Fibroblast of upper back skin (primary cell): Measurements from ENCODE around the gene MRPL34.
"Not testable (repeated sequence)": the region's sequence is repeated elsewhere in the genome, so short reads cannot be mapped to it uniquely, and the experiment has no call there.

Experiments used
- DNase-seq: peaks from one replicate; pipeline ENCODE4 v3.0.0-alpha.2; 2013

The MRPL34 gene

GRCh38 chr19:17286263-17286662, 19.4 kb upstream of the MRPL34 start:
- DNase-seq, result no peak

- DNase-seq, result no peak
These were observed 18.9 kb upstream of the MRPL34 start for GRCh38 chr19:17286752-17287151.

GRCh38 chr19:17289489-17289888, 16.2 kb upstream of the MRPL34 start:
- DNase-seq, result peak; percentile 78

GRCh38 chr19:17292301-17293074, 13.2 kb upstream of the MRPL34 start:
- DNase-seq, result peak; percentile 87

- DNase-seq, result no peak
These were observed 12.1 kb upstream of the MRPL34 start for GRCh38 chr19:17293605-17294004.

- no peak for DNase-seq
These were observed 11.4 kb upstream of the MRPL34 start for GRCh38 chr19:17294051-17294891.

GRCh38 chr19:17295551-17295950, 10.1 kb upstream of the MRPL34 start:
- DNase-seq, result not testable (repeated sequence)

GRCh38 chr19:17296273-17296672, 9.4 kb upstream of the MRPL34 start:
- no peak for DNase-seq

GRCh38 chr19:17296976-17297375, 8.7 kb upstream of the MRPL34 start:
- DNase-seq, result no peak

- DNase-seq, result no peak
These were observed 4.6 kb upstream of the MRPL34 start for GRCh38 chr19:17300992-17301619.

GRCh38 chr19:17302391-17303166, 3.1 kb upstream of the MRPL34 start:
- DNase-seq, result no peak

GRCh38 chr19:17303167-17303939, 2.3 kb upstream of the MRPL34 start, which contains the start of gene ABHD8:
Gene ABHD8 (minus strand): TSS chr19:17303425. CDS start chr19:17301616, 1,809 bp downstream.
- peak; percentile 94 for DNase-seq

GRCh38 chr19:17303940-17304267, 1.8 kb upstream of the MRPL34 start:
- DNase-seq, result no peak

GRCh38 chr19:17304386-17305215, 1.1 kb upstream of the MRPL34 start:
- DNase-seq, result no peak

- no peak for DNase-seq
These were observed 506 bp upstream of the MRPL34 start for GRCh38 chr19:17305216-17305516.

- no peak for DNase-seq
These were observed 628 bp downstream of the MRPL34 start for GRCh38 chr19:17306285-17306714.

- DNase-seq, result no peak
These were observed 2.3 kb downstream of the MRPL34 start for GRCh38 chr19:17307876-17308377.

- peak; percentile 100 for DNase-seq
These were observed 3.7 kb downstream of the MRPL34 start, which contains the start of gene DDA1 for GRCh38 chr19:17309198-17309964. Gene DDA1 (plus strand): TSS chr19:17309563. CDS start chr19:17309655, 92 bp downstream.

GRCh38 chr19:17309965-17310461, 4.3 kb downstream of the MRPL34 start:
- no peak for DNase-seq
